WI38 (cell line): ENCODE results near the gene VAMP4.

Experiments used
- H3K4me3 ChIP-seq: 2 replicates; pipeline ENCODE4 v1.5.1; 2011; ENCODE audit warnings: low read depth, mild to moderate bottlenecking, control low read depth, low read length
- CTCF ChIP-seq: IDR thresholded peaks from 2 replicates; pipeline ENCODE4 v1.5.1; 2012; ENCODE audit warnings: low read depth, mild to moderate bottlenecking, control low read depth, low read length

The VAMP4 gene

GRCh38 chr1:171741872-171742576 is at the start of gene VAMP4:
Gene VAMP4 (minus strand): TSS chr1:171742065. CDS start chr1:171738414, 3,651 bp downstream.
- no peak for TF ChIP-seq CTCF
- H3K4me3 ChIP-seq: peak within 1 kb of the TSS; percentile 89

- no peak for TF ChIP-seq CTCF
- no peak overlapping the region for H3K4me3 ChIP-seq
Measured at GRCh38 chr1:171790318-171790717, 48.5 kb upstream of the VAMP4 start.

GRCh38 chr1:171788696-171789095 is 46.8 kb upstream of the VAMP4 start:
- no peak overlapping the region for H3K4me3 ChIP-seq
- no peak for TF ChIP-seq CTCF

- no peak overlapping the region for H3K4me3 ChIP-seq
- TF ChIP-seq CTCF: no peak
Measured at GRCh38 chr1:171787686-171788480, 46.0 kb upstream of the VAMP4 start.

- no peak overlapping the region for H3K4me3 ChIP-seq
- no peak for TF ChIP-seq CTCF
Measured at GRCh38 chr1:171786534-171786933, 44.7 kb upstream of the VAMP4 start.

GRCh38 chr1:171785766-171786165 is 43.9 kb upstream of the VAMP4 start:
- no peak overlapping the region for H3K4me3 ChIP-seq
- TF ChIP-seq CTCF: no peak

GRCh38 chr1:171784784-171785183 is 42.9 kb upstream of the VAMP4 start:
- no peak overlapping the region for H3K4me3 ChIP-seq
- no peak for TF ChIP-seq CTCF
